ENCODE data around the gene GDPD5.

Gene GDPD5

GRCh38 chr11:75443043-75443442, 82.7 kb downstream of the GDPD5 start:
- no peak overlapping the region for H2BK15ac ChIP-seq (ENCODE audit: low read depth, poor library complexity, severe bottlenecking)
- H3K4me1 ChIP-seq (ENCODE audit: control insufficient read depth, insufficient read depth, low read depth, low read length), result peaks cover 6% of the 10 kb centered on the region
- peaks cover 11 to 19% of the 10 kb centered on the region in 2 experiments for H3K27me3 ChIP-seq (ENCODE audit: control insufficient read depth in 1 of 2, insufficient read depth in 1 of 2, low read length in 2 of 2)
- DNase-seq, result no peak
- WGBS, result 81% methylated on average over 12 of the region's 12 CpGs
- H3K79me1 ChIP-seq (replicated peaks; ENCODE audit: low read length, poor library complexity, severe bottlenecking), result no peaks in the 10 kb centered on the region
- H3K4me3 ChIP-seq (ENCODE audit: insufficient read depth in 1 of 2, low read depth in 1 of 2, low read length in 2 of 2), result no peak overlapping the region
- no peak overlapping the region for H2BK12ac ChIP-seq (ENCODE audit: low read length in 2 of 2)
- H3K36me3 ChIP-seq (ENCODE audit: control insufficient read depth in 1 of 2, insufficient read depth in 2 of 2, low read depth in 1 of 2, low read length in 2 of 2), result peaks cover 0 to 2% of the 10 kb centered on the region in 2 experiments
- H3K27ac ChIP-seq (ENCODE audit: low read length, poor library complexity, severe bottlenecking), result no peak overlapping the region
- H3K9me3 ChIP-seq (ENCODE audit: control insufficient read depth, low read length), result no peaks in the 10 kb centered on the region
- H3K23ac ChIP-seq (ENCODE audit: low read length in 2 of 2), result no peak overlapping the region
- H2AK5ac ChIP-seq (ENCODE audit: low read length, severe bottlenecking), result no peak overlapping the region
- no peak overlapping the region for H2AFZ ChIP-seq (ENCODE audit: low read depth, low read length)
- no peak overlapping the region for H3K9ac ChIP-seq (ENCODE audit: low read length)
- H3K4ac ChIP-seq (ENCODE audit: low read depth in 1 of 2, low read length in 2 of 2), result no peak overlapping the region
- no peak overlapping the region for H2BK5ac ChIP-seq (ENCODE audit: low read depth, low read length, poor library complexity, severe bottlenecking)
- H3K4me2 ChIP-seq (ENCODE audit: low read length, poor library complexity, severe bottlenecking), result no peak overlapping the region
- no peak overlapping the region for H4K91ac ChIP-seq (ENCODE audit: low read length)
- H3K18ac ChIP-seq (ENCODE audit: low read depth in 1 of 2, low read length in 2 of 2), result no peak overlapping the region
- H4K8ac ChIP-seq (ENCODE audit: low read length), result no peak overlapping the region
- H3K14ac ChIP-seq (ENCODE audit: low read length in 2 of 2), result no peak overlapping the region
- no peak overlapping the region for H2BK120ac ChIP-seq (ENCODE audit: low read depth, low read length)

- H3K23ac ChIP-seq (ENCODE audit: low read length in 2 of 2), result no peak overlapping the region
- no peak overlapping the region for H4K8ac ChIP-seq (ENCODE audit: low read length)
- no peak overlapping the region for H2BK120ac ChIP-seq (ENCODE audit: low read depth, low read length)
- H2BK15ac ChIP-seq (ENCODE audit: low read depth, poor library complexity, severe bottlenecking), result no peak overlapping the region
- no peak overlapping the region for H2BK12ac ChIP-seq (ENCODE audit: low read length in 2 of 2)
- H3K79me1 ChIP-seq (replicated peaks; ENCODE audit: low read length, poor library complexity, severe bottlenecking), result no peaks in the 10 kb centered on the region
- no peak overlapping the region for H3K9ac ChIP-seq (ENCODE audit: low read length)
- peaks cover 9% of the 10 kb centered on the region for H3K4me1 ChIP-seq (ENCODE audit: control insufficient read depth, insufficient read depth, low read depth, low read length)
- no peak overlapping the region for H4K91ac ChIP-seq (ENCODE audit: low read length)
- H3K4me3 ChIP-seq (ENCODE audit: insufficient read depth in 1 of 2, low read depth in 1 of 2, low read length in 2 of 2), result no peak overlapping the region
- no peak overlapping the region for H3K4me2 ChIP-seq (ENCODE audit: low read length, poor library complexity, severe bottlenecking)
- no peak overlapping the region for H3K4ac ChIP-seq (ENCODE audit: low read depth in 1 of 2, low read length in 2 of 2)
- no peak overlapping the region for H3K18ac ChIP-seq (ENCODE audit: low read depth in 1 of 2, low read length in 2 of 2)
- H2BK5ac ChIP-seq (ENCODE audit: low read depth, low read length, poor library complexity, severe bottlenecking), result no peak overlapping the region
- H2AK5ac ChIP-seq (ENCODE audit: low read length, severe bottlenecking), result no peak overlapping the region
- no peak for DNase-seq
- H2AFZ ChIP-seq (ENCODE audit: low read depth, low read length), result no peak overlapping the region
- no peak overlapping the region for H3K27ac ChIP-seq (ENCODE audit: low read length, poor library complexity, severe bottlenecking)
- H3K14ac ChIP-seq (ENCODE audit: low read length in 2 of 2), result no peak overlapping the region
- 86% methylated on average over 14 of the region's 15 CpGs for WGBS
- H3K27me3 ChIP-seq (ENCODE audit: control insufficient read depth in 1 of 2, insufficient read depth in 1 of 2, low read length in 2 of 2), result peaks cover 11 to 19% of the 10 kb centered on the region in 2 experiments
- H3K36me3 ChIP-seq (ENCODE audit: control insufficient read depth in 1 of 2, insufficient read depth in 2 of 2, low read depth in 1 of 2, low read length in 2 of 2), result peaks cover 0 to 2% of the 10 kb centered on the region in 2 experiments
- H3K9me3 ChIP-seq (ENCODE audit: control insufficient read depth, low read length), result no peaks in the 10 kb centered on the region
These were observed 83.4 kb downstream of the GDPD5 start for GRCh38 chr11:75442161-75442885.

- H2BK120ac ChIP-seq (ENCODE audit: low read depth, low read length), result no peak overlapping the region
- H2BK12ac ChIP-seq (ENCODE audit: low read length in 2 of 2), result no peak overlapping the region
- H4K8ac ChIP-seq (ENCODE audit: low read length), result no peak overlapping the region
- no peak overlapping the region for H4K91ac ChIP-seq (ENCODE audit: low read length)
- H3K27me3 ChIP-seq (ENCODE audit: control insufficient read depth in 1 of 2, insufficient read depth in 1 of 2, low read length in 2 of 2), result peaks cover 11 to 19% of the 10 kb centered on the region in 2 experiments
- H3K9me3 ChIP-seq (ENCODE audit: control insufficient read depth, low read length), result no peaks in the 10 kb centered on the region
- peak overlapping the region in 1 of 2 experiments; percentile 50 for H3K14ac ChIP-seq (ENCODE audit: low read length in 2 of 2)
- WGBS, result 64% methylated on average over 7 of the region's 7 CpGs
- H3K4ac ChIP-seq (ENCODE audit: low read depth in 1 of 2, low read length in 2 of 2), result no peak overlapping the region
- no peak overlapping the region for H2BK15ac ChIP-seq (ENCODE audit: low read depth, poor library complexity, severe bottlenecking)
- H3K4me1 ChIP-seq (ENCODE audit: control insufficient read depth, insufficient read depth, low read depth, low read length), result peaks cover 9% of the 10 kb centered on the region
- DNase-seq, result no peak
- H3K9ac ChIP-seq (ENCODE audit: low read length), result no peak overlapping the region
- H3K79me1 ChIP-seq (replicated peaks; ENCODE audit: low read length, poor library complexity, severe bottlenecking), result no peaks in the 10 kb centered on the region
- H3K18ac ChIP-seq (ENCODE audit: low read depth in 1 of 2, low read length in 2 of 2), result no peak overlapping the region
- H3K23ac ChIP-seq (ENCODE audit: low read length in 2 of 2), result no peak overlapping the region
- no peak overlapping the region for H2AFZ ChIP-seq (ENCODE audit: low read depth, low read length)
- H2BK5ac ChIP-seq (ENCODE audit: low read depth, low read length, poor library complexity, severe bottlenecking), result no peak overlapping the region
- no peak overlapping the region for H3K27ac ChIP-seq (ENCODE audit: low read length, poor library complexity, severe bottlenecking)
- no peak overlapping the region for H3K4me3 ChIP-seq (ENCODE audit: insufficient read depth in 1 of 2, low read depth in 1 of 2, low read length in 2 of 2)
- peaks cover 0 to 2% of the 10 kb centered on the region in 2 experiments for H3K36me3 ChIP-seq (ENCODE audit: control insufficient read depth in 1 of 2, insufficient read depth in 2 of 2, low read depth in 1 of 2, low read length in 2 of 2)
- no peak overlapping the region for H3K4me2 ChIP-seq (ENCODE audit: low read length, poor library complexity, severe bottlenecking)
- no peak overlapping the region for H2AK5ac ChIP-seq (ENCODE audit: low read length, severe bottlenecking)
These were observed 84.0 kb downstream of the GDPD5 start for GRCh38 chr11:75441804-75442132.

GRCh38 chr11:75440960-75441803, 84.6 kb downstream of the GDPD5 start:
- Histone ChIP-seq H3K79me1 (replicated peaks; ENCODE audit: low read length, poor library complexity, severe bottlenecking) (no peaks in the 10 kb centered on the region), H2AK5ac (ENCODE audit: low read length, severe bottlenecking) (no peak overlapping the region), H3K4me3 (ENCODE audit: insufficient read depth in 1 of 2, low read depth in 1 of 2, low read length in 2 of 2) (no peak overlapping the region), H3K4me2 (ENCODE audit: low read length, poor library complexity, severe bottlenecking) (no peak overlapping the region), H3K27me3 (ENCODE audit: control insufficient read depth in 1 of 2, insufficient read depth in 1 of 2, low read length in 2 of 2) (peaks cover 11 to 19% of the 10 kb centered on the region in 2 experiments), H3K9me3 (ENCODE audit: control insufficient read depth, low read length) (no peaks in the 10 kb centered on the region), H2BK5ac (ENCODE audit: low read depth, low read length, poor library complexity, severe bottlenecking) (no peak overlapping the region), H2AFZ (ENCODE audit: low read depth, low read length) (no peak overlapping the region), H4K8ac (ENCODE audit: low read length) (no peak overlapping the region), H2BK15ac (ENCODE audit: low read depth, poor library complexity, severe bottlenecking) (no peak overlapping the region), H3K9ac (ENCODE audit: low read length) (no peak overlapping the region), H4K91ac (ENCODE audit: low read length) (no peak overlapping the region), H3K36me3 (ENCODE audit: control insufficient read depth in 1 of 2, insufficient read depth in 2 of 2, low read depth in 1 of 2, low read length in 2 of 2) (peaks cover 0 to 2% of the 10 kb centered on the region in 2 experiments), H3K18ac (ENCODE audit: low read depth in 1 of 2, low read length in 2 of 2) (no peak overlapping the region), H3K14ac (ENCODE audit: low read length in 2 of 2) (peak overlapping the region in 1 of 2 experiments; percentile 50), H3K4me1 (ENCODE audit: control insufficient read depth, insufficient read depth, low read depth, low read length) (peaks cover 9% of the 10 kb centered on the region), H3K23ac (ENCODE audit: low read length in 2 of 2) (no peak overlapping the region), H2BK120ac (ENCODE audit: low read depth, low read length) (no peak overlapping the region), H3K27ac (ENCODE audit: low read length, poor library complexity, severe bottlenecking) (no peak overlapping the region), H2BK12ac (ENCODE audit: low read length in 2 of 2) (no peak overlapping the region), H3K4ac (ENCODE audit: low read depth in 1 of 2, low read length in 2 of 2) (no peak overlapping the region)
- no peak for DNase-seq
- WGBS, result 83% methylated on average over 26 of the region's 27 CpGs
